ENCODE data around the gene MECR.

MECR gene

GRCh38 chr1:29254346-29254745, 23.6 kb upstream of the MECR start:
- no peak for DNase-seq

- no peak for DNase-seq
These were observed 22.4 kb upstream of the MECR start for GRCh38 chr1:29253180-29253579.

- no peak for DNase-seq
These were observed 20.7 kb upstream of the MECR start for GRCh38 chr1:29251164-29252124.

GRCh38 chr1:29249951-29250581, 19.3 kb upstream of the MECR start:
- no peak for DNase-seq

DNA sequence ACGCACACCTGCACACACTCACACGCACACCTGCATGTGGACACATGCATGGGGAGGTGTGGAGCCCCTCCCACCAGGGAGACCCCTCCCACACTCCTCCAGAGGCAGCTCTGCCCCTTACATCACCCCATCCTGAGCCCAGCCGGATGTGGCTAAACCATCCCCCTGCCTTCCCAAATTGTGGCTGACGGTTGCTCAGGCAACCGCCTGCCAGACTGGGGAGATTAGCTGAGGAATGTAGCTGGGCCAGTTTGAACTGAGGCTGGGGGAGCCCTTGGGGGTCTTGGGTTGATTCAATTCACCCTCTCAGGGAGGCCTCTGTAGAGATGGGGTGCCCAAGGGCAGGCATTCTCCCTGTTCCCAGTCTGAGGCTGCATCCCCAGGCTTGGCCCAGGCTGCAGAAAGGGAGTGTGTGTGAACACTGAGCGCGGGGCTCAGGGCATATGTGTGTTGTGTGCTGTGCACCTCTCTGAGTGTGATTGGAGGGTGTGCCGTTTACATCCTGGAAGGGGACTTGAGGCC, 18.5 kb upstream of the MECR start:
- no peak for DNase-seq

- no peak for DNase-seq
These were observed 17.7 kb upstream of the MECR start for GRCh38 chr1:29248409-29248808.

- DNase-seq, result no peak
These were observed 17.0 kb upstream of the MECR start for GRCh38 chr1:29247571-29248273.

- DNase-seq, result no peak
These were observed 16.3 kb upstream of the MECR start for GRCh38 chr1:29247044-29247443.

- peak; percentile 36 for DNase-seq
These were observed 15.1 kb upstream of the MECR start for GRCh38 chr1:29245876-29246275.

DNA sequence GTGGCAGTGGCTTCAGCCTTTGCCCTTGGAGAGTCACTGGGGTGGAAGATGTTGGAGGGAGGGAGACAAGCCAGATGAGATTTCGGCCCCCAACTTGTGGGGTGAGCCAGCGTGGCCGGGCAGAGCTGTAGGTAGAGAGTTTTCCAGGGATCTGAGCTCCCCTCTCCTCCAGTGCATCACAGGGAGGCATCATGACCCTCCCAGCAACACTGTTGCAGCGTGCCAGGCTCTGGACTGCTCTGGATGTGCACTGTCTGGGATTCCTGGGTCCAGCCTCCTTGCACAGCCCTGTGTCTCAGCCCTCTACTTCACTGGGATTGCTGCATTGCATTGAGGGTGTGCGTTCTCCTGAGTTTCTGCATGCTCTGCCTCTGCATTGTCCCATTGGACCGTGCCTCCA, 14.5 kb upstream of the MECR start:
- DNase-seq, result no peak

GRCh38 chr1:29243871-29244200, 13.1 kb upstream of the MECR start:
- DNase-seq, result no peak

DNA sequence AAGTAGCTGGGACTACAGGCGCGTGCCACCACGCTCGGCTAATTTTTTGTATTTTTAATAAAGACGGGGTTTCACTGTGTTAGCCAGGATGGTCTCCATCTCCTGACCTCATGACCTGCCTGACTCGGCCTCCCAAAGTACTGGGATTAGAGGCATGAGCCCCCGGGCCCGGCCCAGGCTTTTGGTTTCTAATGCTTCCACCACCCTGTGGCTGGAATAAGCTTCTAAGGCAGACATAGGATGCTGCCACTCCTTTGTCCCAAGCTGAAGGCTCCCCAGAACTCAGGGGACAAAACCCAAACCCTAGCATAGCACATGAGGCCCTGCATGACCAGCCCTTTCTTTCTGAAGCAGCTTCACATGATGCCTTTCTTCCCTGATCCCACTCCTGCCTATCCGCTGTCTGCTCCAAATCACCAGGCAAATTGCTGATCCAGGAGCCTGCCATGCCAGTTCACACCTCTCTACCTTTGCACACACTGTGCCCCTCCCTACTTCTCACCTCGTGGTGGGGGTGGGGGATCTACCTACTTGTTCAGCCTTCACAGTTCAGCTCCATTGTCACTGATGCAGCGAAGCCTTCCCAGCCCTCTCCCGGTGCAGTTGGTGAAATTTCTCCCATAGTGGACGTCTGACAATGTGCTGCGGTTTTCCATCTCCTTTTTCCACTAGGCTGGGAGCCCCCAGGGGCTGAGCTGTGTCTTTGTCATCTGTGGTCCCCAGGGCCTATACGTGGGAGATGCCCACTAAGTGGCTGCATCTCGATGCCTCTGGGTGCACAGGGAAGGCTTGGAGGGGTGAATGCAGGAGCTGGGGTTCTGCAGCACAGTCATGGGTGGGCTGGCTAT, 12.5 kb upstream of the MECR start:
- DNase-seq, result no peak

GRCh38 chr1:29240986-29241385, 10.3 kb upstream of the MECR start:
- DNase-seq, result no peak

DNA sequence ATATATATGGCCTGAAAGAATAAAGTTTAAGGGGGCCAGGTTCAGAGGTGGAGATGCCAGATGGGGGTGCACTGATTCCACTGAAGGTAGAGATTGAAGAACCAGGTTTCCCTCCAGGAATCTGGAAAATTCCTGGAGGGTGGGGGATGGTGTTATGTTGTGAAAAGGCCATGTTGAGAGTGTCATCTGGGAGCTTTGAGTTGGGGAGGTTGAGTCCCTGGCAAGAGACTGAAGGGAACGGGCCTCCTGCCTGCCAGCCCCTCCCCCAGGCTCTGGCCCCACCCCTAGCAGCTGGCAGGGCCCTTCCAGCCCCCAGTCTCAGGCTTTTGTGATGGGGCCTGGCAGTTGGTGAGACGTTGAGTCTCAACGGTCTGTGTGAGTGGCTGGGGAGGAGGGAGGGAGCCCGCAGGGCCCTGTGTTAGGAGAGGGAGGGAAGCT, 9.7 kb upstream of the MECR start:
- DNase-seq, result no peak

DNA sequence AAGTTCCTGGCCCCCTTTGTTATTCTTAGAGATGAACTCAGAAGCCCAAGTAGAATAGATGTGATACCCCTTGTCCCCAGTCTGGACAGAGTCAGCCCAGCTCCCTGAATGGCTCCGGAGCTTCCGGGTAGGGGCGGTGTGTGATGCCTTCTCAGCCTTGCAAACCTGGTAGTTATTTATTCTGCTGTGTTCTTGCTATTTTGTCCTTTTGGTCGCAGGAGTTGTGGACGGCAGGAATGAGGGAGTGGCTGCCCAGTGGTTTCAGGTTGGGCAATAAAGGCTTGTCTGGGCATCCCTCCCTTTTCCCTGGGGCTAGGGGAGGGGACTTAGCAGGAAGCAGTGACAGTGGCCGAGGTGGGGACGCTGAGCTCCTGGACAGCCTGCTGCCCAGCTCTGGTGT, 8.4 kb upstream of the MECR start:
- no peak for DNase-seq

- DNase-seq, result no peak
These were observed 7.9 kb upstream of the MECR start for GRCh38 chr1:29238620-29239002.

DNA sequence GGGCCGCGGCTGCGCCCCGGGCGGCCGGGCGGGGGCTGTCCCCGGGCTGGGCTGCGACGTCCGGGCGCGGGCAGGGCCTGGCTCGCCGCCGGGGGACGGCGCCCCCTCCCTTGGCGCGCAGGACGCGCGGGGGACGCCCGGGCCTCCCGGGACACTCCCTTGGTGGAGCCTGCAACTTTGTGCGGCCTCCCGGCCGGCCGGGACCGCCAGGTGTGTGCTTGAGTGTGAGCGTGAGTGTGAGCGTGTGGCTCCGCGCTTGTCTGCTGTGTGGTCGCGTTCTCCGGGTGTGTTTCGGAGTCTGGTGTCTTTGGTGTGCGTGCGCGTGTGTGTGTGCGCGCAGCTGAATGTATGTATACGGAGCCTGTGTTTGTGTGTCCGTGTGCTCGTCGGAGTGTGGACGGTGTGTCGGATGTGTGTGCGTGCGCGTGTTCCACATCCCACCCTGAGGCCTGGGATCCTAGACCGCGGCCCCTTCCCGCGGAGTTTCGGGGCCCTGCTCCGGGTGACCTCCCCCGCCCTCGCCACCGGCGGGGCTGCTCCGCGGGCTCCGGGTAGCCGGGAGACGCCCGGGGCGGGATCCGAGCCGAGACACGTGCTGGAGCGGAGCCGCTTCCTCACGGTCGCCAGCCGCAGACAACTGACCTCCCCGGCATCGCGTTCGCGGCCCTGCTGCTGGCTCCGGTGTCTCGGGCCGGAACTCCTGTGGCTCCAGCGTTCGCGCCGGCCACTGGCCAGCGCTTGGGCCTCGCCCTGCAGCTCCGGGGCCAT, 7.3 kb upstream of the MECR start:
- DNase-seq, result no peak

GRCh38 chr1:29237129-29237821, 6.5 kb upstream of the MECR start:
- DNase-seq, result peak; percentile 32

- no peak for DNase-seq
These were observed 6.0 kb upstream of the MECR start for GRCh38 chr1:29236712-29237128.

GRCh38 chr1:29235955-29236711, 5.4 kb upstream of the MECR start, which contains the start of gene PTPRU:
Gene PTPRU (plus strand): TSS chr1:29236522. CDS start chr1:29236645, 123 bp downstream.
- peak; percentile 69 for DNase-seq
